ENCODE measurements around the gene EIF1AX.
"Not testable (repeated sequence)": the region's sequence is repeated elsewhere in the genome, so short reads cannot be mapped to it uniquely, and the experiment has no call there.

EIF1AX gene

GRCh38 chrX:20127440-20127839, 14.2 kb downstream of the EIF1AX start:
- in situ Hi-C loops (cut with MboI; ENCODE audit: low sequenced_read_pairs): not testable (repeated sequence)

GRCh38 chrX:20126833-20127232, 14.8 kb downstream of the EIF1AX start:
- in situ Hi-C loops (cut with MboI; ENCODE audit: low sequenced_read_pairs): not testable (repeated sequence)

GRCh38 chrX:20124964-20125363, 16.7 kb downstream of the EIF1AX start:
- in situ Hi-C loops (cut with MboI; ENCODE audit: low sequenced_read_pairs): no loop called here

GRCh38 chrX:20118065-20118824, 23.4 kb downstream of the EIF1AX start:
- in situ Hi-C loops (cut with MboI; ENCODE audit: low sequenced_read_pairs): no loop called here

GRCh38 chrX:20116577-20117240, 24.9 kb downstream of the EIF1AX start, which contains the start of gene MAP7D2:
TSS of gene MAP7D2 (minus strand) at chrX:20116907. CDS start at chrX:20116879, 28 bp downstream.
- in situ Hi-C loops (cut with MboI; ENCODE audit: low sequenced_read_pairs): no loop called here

GRCh38 chrX:20116087-20116576, 25.5 kb downstream of the EIF1AX start:
- in situ Hi-C loops (cut with MboI; ENCODE audit: low sequenced_read_pairs): no loop called here

- in situ Hi-C loops (cut with MboI; ENCODE audit: low sequenced_read_pairs): no loop called here
Measured at GRCh38 chrX:20112022-20112774, 29.4 kb downstream of the EIF1AX start.

- in situ Hi-C loops (cut with MboI; ENCODE audit: low sequenced_read_pairs): no loop called here
Measured at GRCh38 chrX:20111271-20111670, 30.4 kb downstream of the EIF1AX start.

GRCh38 chrX:20101934-20102581, 39.6 kb downstream of the EIF1AX start:
- in situ Hi-C loops (cut with MboI; ENCODE audit: low sequenced_read_pairs): no loop called here

GRCh38 chrX:20091499-20091898, 50.1 kb downstream of the EIF1AX start:
- in situ Hi-C loops (cut with MboI; ENCODE audit: low sequenced_read_pairs): no loop called here

- in situ Hi-C loops (cut with MboI; ENCODE audit: low sequenced_read_pairs): no loop called here
Measured at GRCh38 chrX:20089845-20090244, 51.8 kb downstream of the EIF1AX start.

GRCh38 chrX:20080277-20080676, 61.4 kb downstream of the EIF1AX start:
- in situ Hi-C loops (cut with MboI; ENCODE audit: low sequenced_read_pairs): no loop called here
